Esophagus muscularis mucosa (tissue), 4 donors: ENCODE measurements around the gene UHMK1. TPM values are rescaled to one million over a fixed set of nuclear protein-coding genes. Genes with fewer than 3 reads are reported as not detected.
"Not testable (repeated sequence)": the region's sequence is repeated elsewhere in the genome, so short reads cannot be mapped to it uniquely, and the experiment has no call there.

Experiments
- DNase-seq: peaks from one replicate; pipeline ENCODE4 v3.0.0-alpha.2; 2017; ENCODE audit errors: extremely low spot score
- H3K27ac ChIP-seq, 4 donors: fragments of 200-600 bp; sonication (generic); replicated peaks in 1 of 4; 1 replicate in 3 of 4; 2 replicates in 1 of 4; pipeline ENCODE4 v1.5.1; 2016 to 2019; ENCODE audit warnings: mild to moderate bottlenecking in 1 of 4
- H3K27me3 ChIP-seq, 4 donors: fragments of 200-600 bp; sonication (generic); one replicate each; pipeline versions ENCODE4 v1.5.1 to v1.6.0; 2016 to 2019
- H3K36me3 ChIP-seq, 4 donors: fragments of 200-600 bp; sonication (generic); one replicate each; pipeline ENCODE4 v1.5.1; 2016 to 2019
- H3K4me1 ChIP-seq, 4 donors: fragments of 200-600 bp; sonication (generic); one replicate each; pipeline ENCODE4 v1.5.1; 2016 to 2019
- H3K4me3 ChIP-seq, 4 donors: fragments of 200-600 bp; sonication (generic); 1 replicate in 2 of 4; 2 replicates in 2 of 4; pipeline ENCODE4 v1.5.1; 2016 to 2019; ENCODE audit warnings: mild to moderate bottlenecking in 4 of 4, moderate library complexity in 1 of 4
- H3K9me3 ChIP-seq, 4 donors: fragments of 200-600 bp; sonication (generic); 1 replicate in 3 of 4; 2 replicates in 1 of 4; pipeline ENCODE4 v1.5.1; 2016 to 2019
- EP300 ChIP-seq: sonication (generic); formaldehyde crosslinking; IDR thresholded peaks from one replicate; pipeline ENCODE4 v1.6.1; 2017; ENCODE audit warnings: antibody characterized with exemption
- POLR2A ChIP-seq: fragments of 450-650 bp; IDR thresholded peaks from one replicate; pipeline ENCODE4 v1.6.1; 2017; ENCODE audit warnings: antibody characterized with exemption, moderate library complexity, mild to moderate bottlenecking, low read depth
- POLR2AphosphoS5 ChIP-seq, 2 donors: sonication (generic); formaldehyde crosslinking; IDR thresholded peaks; one replicate each; pipeline ENCODE4 v1.6.1; 2017; ENCODE audit warnings: antibody characterized with exemption in 2 of 2
- WGBS: methylation state at CpG from one replicate; pipeline ENCODE4 v1.1.5; 2018; 5-methylcytosine and 5-hydroxymethylcytosine counted together
- intact Hi-C: fragments of 100-400 bp; cut with DNase I; formaldehyde crosslinking; loops from one replicate; pipeline ENCODE4 v1.15.1; 2023
- total RNA-seq, 4 donors: library from RNA; depleted of rRNA; stranded (reverse); fragments of >200 nt; gene quantifications; one replicate each; pipeline versions ENCODE4 v1.1.0 to v1.2.1, GENCODE V29; 2016
- TF ChIP-seq, protein P1 (sequence below), 3 experiments: fragments of 200-600 bp in 2 of 3; fragments of 450-650 bp in 1 of 3; sonication (generic) in 2 of 3; IDR thresholded peaks; one replicate each; pipeline ENCODE4 v1.5.1; 2017 to 2019; ENCODE audit warnings: antibody characterized with exemption in 3 of 3, mild to moderate bottlenecking in 2 of 3, moderate library complexity in 1 of 3

UHMK1 gene, protein sequence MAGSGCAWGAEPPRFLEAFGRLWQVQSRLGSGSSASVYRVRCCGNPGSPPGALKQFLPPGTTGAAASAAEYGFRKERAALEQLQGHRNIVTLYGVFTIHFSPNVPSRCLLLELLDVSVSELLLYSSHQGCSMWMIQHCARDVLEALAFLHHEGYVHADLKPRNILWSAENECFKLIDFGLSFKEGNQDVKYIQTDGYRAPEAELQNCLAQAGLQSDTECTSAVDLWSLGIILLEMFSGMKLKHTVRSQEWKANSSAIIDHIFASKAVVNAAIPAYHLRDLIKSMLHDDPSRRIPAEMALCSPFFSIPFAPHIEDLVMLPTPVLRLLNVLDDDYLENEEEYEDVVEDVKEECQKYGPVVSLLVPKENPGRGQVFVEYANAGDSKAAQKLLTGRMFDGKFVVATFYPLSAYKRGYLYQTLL
- 10 to 100 TPM; 25.3 to 34.4 (median 30.6) TPM for total RNA-seq

- Histone ChIP-seq H3K4me1 (peaks cover 16 to 39% (median 38%) of the 10 kb centered on the region in 4 donors), H3K27ac (peak within 1 kb of the TSS; percentile 93 to 96 (median 95)), H3K27me3 (no peaks in the 10 kb centered on the region), H3K4me3 (peak within 1 kb of the TSS; percentile 95 to 100 (median 98)), H3K9me3 (no peaks in the 10 kb centered on the region), H3K36me3 (peaks cover 16 to 32% (median 27%) of the 10 kb centered on the region in 4 donors)
- DNase-seq = peak; percentile 98
- intact Hi-C loops = loop anchor here (5.0 kb wide), 1 partner anchor 64 kb away; the partner anchor contains the start of gene UAP1
- under 1% methylated on average over 60 of the region's 61 CpGs for WGBS
- TF ChIP-seq, protein P1, sequence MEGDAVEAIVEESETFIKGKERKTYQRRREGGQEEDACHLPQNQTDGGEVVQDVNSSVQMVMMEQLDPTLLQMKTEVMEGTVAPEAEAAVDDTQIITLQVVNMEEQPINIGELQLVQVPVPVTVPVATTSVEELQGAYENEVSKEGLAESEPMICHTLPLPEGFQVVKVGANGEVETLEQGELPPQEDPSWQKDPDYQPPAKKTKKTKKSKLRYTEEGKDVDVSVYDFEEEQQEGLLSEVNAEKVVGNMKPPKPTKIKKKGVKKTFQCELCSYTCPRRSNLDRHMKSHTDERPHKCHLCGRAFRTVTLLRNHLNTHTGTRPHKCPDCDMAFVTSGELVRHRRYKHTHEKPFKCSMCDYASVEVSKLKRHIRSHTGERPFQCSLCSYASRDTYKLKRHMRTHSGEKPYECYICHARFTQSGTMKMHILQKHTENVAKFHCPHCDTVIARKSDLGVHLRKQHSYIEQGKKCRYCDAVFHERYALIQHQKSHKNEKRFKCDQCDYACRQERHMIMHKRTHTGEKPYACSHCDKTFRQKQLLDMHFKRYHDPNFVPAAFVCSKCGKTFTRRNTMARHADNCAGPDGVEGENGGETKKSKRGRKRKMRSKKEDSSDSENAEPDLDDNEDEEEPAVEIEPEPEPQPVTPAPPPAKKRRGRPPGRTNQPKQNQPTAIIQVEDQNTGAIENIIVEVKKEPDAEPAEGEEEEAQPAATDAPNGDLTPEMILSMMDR (IDR thresholded peaks at IDR 0.05) = no peak
- TF ChIP-seq POLR2AphosphoS5 (IDR thresholded peaks at IDR 0.05) = peak; percentile 78 to 89
- TF ChIP-seq EP300 = no peak
- peak; percentile 33 for TF ChIP-seq POLR2A
Measured at GRCh38 chr1:162497723-162498495, at the start of gene UHMK1. UHMK1 (plus strand) TSS chr1:162497818; CDS start chr1:162498001, 183 bp downstream.

GRCh38 chr1:162454361-162454760 lies 43.3 kb upstream of the UHMK1 start:
- 89% methylated on average over 1 of the region's 3 CpGs for WGBS
- H3K27me3 ChIP-seq, DNase-seq, H3K4me3 ChIP-seq, H3K9me3 ChIP-seq, H3K4me1 ChIP-seq, intact Hi-C loops, H3K36me3 ChIP-seq, H3K27ac ChIP-seq: not testable (repeated sequence)

DNA sequence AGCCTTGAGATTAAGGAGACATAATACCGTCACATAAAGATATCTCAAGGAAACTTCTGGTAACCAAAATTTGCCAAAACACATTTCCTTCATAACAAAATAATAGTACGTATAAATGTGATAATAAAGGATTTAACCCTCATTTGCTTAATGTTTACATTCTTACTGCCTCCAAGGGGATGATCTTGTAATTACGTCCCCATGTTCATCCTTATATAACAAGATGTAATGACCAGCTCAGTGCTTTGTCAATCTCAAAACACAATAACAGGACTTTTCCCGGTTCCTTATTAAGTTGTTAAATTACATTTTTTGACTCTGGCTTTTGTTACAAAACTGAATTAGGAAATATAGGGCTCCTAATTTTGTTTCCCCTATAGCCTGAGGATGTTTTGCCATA lies 41.3 kb upstream of the UHMK1 start:
- H3K4me1 ChIP-seq = no peaks in the 10 kb centered on the region
- H3K4me3 ChIP-seq = no peak overlapping the region
- intact Hi-C loops = no loop called here
- H3K27ac ChIP-seq = no peak overlapping the region
- no peak for DNase-seq
- H3K9me3 ChIP-seq = no peaks in the 10 kb centered on the region
- H3K27me3 ChIP-seq = no peaks in the 10 kb centered on the region
- 89% methylated on average over 4 of the region's 4 CpGs for WGBS
- TF ChIP-seq POLR2A = no peak
- TF ChIP-seq POLR2AphosphoS5 (IDR thresholded peaks at IDR 0.05) = no peak
- TF ChIP-seq EP300 = no peak
- TF ChIP-seq, protein P1 (IDR thresholded peaks at IDR 0.05) = no peak
- H3K36me3 ChIP-seq = no peaks in the 10 kb centered on the region

DNA sequence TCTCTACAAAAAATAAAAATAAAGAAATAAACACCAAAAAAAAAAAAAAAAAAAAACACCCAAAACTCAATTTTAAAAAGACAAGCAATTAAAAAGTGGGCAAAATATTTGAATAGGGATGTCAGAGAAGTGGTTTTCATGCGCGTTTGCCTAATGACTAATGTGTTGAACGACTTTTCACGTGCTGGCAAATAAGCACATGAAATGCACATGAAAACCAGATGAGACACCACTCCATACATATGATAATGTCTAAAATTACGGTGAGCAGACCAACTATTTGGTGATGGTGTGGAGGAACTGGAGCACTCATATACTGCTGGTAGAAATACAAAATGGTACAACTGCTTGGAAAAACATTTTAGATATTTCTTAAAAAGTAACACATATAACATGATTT lies 39.4 kb upstream of the UHMK1 start:
- Histone ChIP-seq H3K27me3 (no peaks in the 10 kb centered on the region), H3K9me3 (no peaks in the 10 kb centered on the region), H3K27ac (no peak overlapping the region), H3K36me3 (no peaks in the 10 kb centered on the region), H3K4me3 (no peak overlapping the region), H3K4me1 (no peaks in the 10 kb centered on the region)
- intact Hi-C loops = no loop called here
- TF ChIP-seq, protein P1 (IDR thresholded peaks at IDR 0.05) = no peak
- TF ChIP-seq POLR2A (no peak), POLR2AphosphoS5 (IDR thresholded peaks at IDR 0.05) (no peak), EP300 (no peak)
- no peak for DNase-seq
- WGBS = 93% methylated on average over 5 of the region's 5 CpGs

GRCh38 chr1:162462425-162462824 lies 35.2 kb upstream of the UHMK1 start:
- intact Hi-C loops, H3K27ac ChIP-seq, H3K9me3 ChIP-seq, H3K36me3 ChIP-seq, H3K4me3 ChIP-seq, DNase-seq, H3K27me3 ChIP-seq, H3K4me1 ChIP-seq: not testable (repeated sequence)
- 98% methylated on average over 2 of the region's 2 CpGs for WGBS
